GM18868 (cell line): Measurements from ENCODE around the gene PKIG.

Source experiments
- ATAC-seq: cut with Tn5 transposase; IDR thresholded peaks from one replicate; pipeline ENCODE4 v1.9.1; 2021; ENCODE audit warnings: mild to moderate bottlenecking, moderate library complexity; ENCODE audit not compliant: unreplicated experiment

The PKIG gene

DNA sequence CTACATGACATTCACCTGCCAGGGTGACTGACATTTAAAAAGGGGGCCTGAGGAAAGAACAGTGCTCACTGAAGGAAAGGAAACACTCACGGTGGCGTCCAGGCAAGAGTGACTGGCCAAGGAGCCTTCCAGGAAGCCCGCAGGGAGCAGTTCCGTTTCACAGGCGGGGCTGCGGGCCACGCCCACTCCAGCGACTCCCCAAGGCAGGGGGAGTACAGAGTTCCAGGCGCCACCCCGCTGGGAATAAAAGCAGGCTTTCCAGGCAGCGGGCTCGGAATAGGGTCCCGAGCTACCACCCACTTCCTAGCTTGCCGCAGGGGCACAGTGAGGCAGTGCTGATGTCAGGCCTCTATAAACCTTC lies 34.2 kb downstream of the PKIG start:
- no peak for ATAC-seq

DNA sequence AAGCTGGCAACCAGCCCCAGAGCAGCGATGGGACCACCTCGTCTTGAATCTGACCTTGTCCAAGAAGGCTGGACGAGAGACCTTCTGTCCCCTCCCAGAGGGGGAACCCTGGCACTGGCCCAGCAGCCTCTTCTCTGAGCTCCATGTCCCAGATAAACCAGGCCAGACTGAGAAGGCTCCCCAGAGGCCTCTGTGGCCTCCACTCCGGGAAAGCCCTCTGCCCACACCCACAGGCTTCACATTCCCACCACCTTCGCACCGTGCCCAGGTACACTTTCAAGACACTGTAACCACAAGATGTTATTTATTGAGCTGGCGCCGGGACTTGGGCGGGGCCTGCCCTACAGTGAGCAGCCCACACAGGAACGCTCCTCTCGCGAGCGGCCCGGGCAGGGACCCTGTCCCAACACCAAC lies 35.9 kb downstream of the PKIG start:
- ATAC-seq: no peak

DNA sequence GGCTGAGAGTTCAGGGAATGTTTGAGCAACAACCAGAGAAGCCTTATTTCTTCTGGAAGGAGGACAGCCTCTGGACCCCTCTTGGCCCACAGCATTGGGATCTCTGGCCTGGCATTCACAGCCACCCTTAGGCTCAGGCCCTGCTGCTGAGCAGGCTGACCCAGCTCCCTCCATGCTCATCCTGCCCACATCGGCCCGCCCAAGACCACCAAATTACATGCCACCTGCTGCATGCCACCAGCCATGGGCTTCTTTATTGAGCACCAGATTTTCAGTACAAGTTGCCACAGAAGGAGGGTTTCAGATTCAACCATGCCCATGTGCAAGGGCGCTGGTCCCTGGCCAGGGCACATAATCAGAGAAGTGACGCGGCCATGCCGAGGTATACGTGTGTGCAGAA lies 36.9 kb downstream of the PKIG start:
- ATAC-seq: no peak

DNA sequence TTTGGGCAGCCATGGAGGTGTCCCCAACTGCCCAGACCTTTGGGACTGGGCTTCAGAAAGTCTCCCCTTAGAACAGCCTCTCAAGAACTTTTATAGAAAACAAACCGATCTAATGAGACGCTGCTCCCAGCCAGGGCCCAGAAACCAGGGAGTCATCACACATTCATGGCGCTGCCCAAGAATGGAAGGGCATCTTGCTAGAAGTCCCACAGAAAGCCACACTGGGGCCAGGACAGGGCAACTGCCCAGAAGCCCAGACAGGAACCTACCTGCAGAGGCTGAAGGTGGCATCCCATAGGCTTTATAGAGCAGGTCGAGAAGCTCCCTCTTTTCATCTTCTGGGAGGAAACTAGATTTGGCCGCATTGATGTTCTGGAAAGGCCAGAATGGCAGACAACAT lies 37.7 kb downstream of the PKIG start:
- ATAC-seq: no peak

DNA sequence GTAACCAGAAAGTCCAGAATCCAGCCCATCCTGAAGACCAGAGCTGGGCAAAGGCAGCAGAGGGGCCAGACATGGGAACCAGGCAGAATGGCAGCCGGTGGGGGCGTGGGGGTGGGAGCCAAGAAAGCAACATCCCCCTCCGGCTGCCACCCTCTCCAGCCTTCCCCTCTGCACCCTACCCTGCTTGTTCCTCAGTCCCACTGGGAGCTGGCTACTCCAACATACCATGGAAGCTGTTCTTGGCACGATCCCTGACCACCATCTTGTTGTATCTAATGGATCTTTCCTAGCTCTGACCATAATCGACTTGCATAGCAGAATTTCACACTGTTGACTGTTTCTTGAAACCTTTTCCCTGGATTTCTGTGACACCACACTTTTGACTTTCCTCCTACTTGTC lies 38.9 kb downstream of the PKIG start:
- no peak for ATAC-seq

DNA sequence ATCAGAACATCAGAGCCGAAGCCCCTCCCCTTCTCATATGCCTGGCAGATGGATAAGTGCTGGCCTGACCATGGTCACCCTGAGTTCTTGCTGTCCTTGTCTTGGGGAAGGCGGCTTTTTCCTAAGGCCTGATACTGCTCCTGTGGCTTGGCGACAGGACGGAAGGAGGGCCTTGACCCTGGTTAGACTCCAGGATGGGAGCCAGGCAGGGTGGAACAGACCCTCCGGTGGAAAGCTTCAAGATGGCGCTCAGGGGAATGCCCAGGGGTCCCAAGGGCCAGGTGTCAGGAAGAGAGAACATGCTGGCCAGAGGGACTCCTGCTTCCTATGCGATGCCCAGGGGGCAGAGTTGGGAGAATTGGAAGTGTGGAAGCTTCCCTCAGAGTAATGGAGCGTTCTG lies 39.6 kb downstream of the PKIG start:
- no peak for ATAC-seq

DNA sequence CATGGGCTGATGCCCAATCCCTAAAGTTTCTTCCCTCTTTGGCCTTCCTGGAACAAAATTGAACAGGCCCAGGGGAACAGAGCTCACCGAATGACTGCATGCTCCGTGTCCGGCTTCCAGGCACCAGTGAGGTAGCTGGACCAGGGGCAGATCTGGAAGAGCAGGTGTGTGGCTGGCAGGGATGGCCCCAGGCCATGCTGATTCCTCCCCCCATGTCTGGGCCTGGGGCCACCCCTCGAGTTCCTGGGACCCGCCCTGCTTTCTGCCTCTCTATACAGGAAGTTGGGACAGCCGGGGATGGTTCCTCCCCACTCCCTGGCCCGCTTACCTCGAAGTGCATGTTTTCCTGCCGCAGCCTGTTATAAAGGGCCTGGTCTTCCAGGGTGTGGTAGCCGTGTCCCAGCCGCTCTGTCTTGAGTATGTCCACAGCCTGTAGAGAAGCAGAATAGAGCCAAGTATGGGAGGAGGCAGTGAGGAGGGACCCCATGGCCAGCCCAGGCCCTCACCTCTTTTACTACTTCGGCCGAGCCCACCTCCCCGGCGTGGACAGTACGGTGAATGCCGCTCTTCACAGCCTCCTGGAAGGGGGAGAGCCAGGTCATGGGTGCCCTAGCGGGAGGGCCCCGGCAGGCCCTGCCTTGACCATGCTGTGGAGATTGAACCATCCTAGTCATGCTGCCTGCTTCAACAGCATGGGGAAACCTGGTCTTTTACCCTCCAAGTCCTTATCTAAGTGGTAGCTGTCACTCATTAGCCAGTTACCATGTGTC lies 40.3 kb downstream of the PKIG start:
- no peak for ATAC-seq

DNA sequence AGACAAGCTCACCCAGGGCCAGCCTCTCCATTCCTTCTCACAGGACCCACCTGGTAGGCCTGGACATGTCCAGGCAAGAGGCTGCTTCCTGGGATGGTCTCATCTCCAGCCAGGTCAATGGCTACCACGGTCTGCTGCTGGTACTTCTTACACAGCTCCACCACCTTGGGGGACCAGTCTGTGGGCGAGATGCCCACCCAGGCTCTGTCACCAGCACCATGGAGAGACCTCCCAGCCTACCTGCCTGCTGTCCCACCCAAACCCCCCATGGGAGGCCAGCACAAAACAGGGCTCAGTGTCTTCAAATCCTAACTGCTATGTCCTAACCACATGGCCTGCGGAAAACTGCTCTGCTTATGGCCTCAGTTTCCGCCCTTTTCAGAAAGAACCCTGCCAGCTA lies 41.8 kb downstream of the PKIG start:
- no peak for ATAC-seq

DNA sequence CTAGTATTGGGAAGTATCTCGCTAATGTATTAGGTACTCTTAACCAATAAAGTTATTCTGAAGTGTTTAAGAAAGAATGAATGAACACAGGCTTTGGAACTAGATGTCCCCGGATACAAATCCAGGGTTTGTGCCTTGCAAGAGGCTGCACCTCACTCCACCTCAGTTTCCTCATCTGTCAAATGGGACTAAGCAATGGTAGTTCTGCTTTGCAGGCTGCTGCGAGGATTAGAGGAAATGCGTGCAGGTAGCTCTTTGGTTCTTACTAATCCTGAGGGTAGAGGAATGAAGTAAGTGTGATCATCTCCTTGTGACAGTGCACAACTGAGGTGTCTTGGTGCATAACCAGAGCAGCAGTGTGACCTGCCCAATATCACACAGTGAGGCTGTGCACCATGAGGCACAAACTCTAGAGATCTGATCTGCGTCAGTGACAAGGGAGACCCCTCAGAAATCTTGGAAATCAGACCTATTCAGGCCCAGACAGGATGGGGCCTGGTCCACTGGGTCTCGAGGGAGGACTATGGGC lies 42.4 kb downstream of the PKIG start:
- ATAC-seq: no peak

DNA sequence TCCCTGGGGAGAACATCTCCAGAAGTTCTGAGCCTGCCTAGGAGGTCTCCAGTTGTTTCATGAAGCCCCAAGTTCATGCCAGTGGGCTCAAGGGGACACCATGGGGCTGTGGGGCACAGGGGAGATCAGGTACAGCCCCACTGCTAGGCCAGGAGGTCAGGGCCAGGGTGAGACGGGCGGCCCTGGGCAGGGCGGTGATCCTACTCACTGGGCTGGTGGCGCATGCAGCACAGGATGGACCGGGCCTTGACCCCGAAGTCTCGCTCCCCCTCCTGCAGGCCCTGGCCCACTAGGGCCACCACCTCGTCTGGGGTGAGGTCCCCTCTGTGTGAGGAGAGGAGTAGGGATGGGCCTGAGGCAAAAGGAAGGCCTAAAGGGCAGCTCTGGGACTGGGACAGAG lies 43.0 kb downstream of the PKIG start:
- no peak for ATAC-seq

DNA sequence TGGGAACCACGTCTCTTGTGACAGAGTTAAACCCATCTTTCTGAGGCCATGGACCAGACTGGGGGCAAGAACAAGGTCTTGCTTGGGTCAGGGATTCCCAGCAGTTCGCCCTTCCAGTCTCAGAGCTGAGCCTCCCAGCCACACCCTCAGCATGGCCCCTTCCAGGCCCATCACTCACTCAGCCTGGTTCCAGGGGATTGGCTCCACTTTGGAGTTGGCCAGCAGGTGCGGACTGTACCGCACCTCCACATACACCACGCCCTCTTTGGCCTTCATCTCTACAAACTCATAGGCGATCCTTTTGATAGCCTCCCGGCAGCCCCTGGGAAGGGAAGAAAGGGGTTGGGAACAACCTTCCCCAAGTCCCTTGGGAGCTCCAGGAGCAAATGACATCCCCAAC lies 43.9 kb downstream of the PKIG start:
- ATAC-seq: no peak

DNA sequence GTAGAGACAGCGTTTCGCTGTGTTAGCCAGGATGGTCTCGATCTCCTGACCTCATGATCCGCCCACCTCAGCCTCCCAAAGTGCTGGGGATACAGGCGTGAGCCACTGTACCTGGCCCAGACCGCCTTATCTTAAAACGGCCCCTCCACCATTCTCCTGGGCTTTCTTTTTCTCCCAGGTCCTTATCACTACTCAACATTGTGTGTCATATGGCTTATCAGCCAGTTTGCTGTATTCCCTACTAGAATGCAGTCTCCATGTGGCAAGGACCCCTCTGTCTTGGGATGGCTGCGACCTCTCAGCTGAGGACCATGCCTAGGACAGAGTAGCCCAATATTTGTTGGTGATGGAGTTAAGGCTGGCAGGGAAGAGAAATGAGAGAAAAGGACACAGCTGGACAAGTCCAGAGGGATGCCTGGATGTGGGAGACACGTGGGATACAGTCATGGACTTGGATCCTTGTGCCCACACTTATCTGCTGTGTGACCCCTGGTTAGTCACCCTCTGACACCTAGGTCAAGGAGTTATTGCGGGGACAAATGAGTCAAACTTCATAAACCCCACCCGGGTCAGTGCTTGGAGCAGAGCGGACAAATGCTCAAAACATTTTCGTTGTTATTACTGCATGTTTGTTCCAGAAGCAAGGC lies 45.1 kb downstream of the PKIG start:
- ATAC-seq: no peak

DNA sequence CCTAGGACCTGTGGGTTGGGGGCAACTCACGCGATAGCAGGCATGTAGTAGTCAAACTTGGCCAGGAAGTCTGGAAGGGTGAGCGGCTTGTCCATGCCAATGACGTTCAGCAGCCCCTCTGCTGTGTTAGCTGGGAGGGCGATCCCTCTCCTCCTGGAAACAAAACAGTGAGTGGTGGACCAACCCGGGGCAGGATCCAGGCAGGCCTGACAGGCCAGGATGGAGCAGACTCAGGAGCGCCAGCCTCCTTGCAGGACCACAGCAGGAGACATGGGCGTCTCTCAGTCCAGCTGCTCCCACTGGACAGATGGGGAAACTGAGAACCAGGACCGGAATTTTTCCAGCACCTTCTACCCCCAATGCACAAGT lies 46.6 kb downstream of the PKIG start:
- ATAC-seq: no peak

DNA sequence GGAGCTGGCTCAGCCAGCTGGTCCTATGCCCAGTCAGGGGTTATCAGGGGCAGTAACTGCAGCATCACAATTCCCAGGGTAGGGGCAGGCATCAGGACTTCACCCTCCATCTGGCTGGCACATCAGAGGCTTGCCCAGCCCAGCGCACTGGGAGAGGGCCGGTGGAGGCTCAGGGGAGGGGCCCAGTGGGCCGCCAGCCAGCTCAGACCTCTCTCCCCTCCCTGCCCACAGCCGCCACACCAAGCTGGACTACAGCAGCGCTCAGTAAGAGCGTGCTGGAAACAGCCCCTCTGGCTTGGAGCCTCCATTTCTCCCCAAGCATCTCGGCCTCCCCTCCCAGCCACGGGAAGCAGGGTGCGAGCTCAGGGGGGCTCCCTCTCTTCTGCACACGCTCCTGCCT lies 47.2 kb downstream of the PKIG start:
- ATAC-seq: no peak

DNA sequence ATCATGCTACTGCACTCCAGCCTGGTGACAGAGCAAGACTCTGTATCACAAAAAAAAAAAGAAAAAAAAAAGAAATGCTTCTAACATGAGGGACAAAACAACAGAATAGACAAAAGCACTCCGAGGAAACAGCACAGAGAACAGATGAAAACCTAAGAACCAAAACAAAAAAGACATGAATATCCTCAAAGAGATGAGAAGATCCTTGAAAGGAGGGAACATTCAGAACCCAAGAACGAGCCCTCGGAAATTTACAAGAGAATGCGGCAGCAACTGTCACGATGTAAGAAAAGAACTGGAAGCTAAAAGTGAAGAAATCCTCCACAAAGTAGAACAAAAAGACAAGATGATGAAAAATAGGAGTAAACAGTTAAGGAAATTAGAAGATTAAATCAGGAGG lies 47.9 kb downstream of the PKIG start:
- ATAC-seq: no peak

DNA sequence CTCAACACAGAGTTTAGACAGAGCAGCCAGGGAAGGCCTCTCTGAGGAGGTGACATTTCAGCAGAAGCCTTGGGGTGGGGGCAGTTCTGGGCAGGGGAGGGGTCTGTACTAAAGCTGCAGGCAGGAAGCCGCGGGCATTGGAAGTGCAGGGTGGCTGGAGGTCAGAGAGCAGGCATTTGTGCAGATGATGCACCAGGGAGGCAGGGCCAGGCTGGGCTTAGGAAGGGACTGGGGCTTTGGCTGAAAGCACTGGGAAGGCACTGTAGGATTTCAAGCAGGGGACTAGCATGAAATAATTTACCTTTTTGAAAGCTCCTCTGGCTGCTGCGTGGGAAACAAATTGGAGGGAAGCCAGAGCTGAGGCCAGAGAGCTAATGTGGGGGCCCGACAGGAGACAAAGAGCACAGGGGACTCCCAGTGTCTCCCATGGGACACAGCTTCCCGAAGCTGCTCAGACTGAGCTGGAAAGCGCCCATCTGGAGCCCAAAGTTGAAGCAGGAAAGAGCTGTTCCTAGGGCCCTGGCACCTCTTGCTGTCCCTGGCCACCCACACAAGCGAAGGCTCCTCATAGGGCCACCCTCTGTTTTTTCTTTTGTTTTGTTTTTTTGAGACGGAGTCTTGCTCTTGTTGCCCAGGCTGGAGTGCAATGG lies 49.8 kb downstream of the PKIG start:
- no peak for ATAC-seq

DNA sequence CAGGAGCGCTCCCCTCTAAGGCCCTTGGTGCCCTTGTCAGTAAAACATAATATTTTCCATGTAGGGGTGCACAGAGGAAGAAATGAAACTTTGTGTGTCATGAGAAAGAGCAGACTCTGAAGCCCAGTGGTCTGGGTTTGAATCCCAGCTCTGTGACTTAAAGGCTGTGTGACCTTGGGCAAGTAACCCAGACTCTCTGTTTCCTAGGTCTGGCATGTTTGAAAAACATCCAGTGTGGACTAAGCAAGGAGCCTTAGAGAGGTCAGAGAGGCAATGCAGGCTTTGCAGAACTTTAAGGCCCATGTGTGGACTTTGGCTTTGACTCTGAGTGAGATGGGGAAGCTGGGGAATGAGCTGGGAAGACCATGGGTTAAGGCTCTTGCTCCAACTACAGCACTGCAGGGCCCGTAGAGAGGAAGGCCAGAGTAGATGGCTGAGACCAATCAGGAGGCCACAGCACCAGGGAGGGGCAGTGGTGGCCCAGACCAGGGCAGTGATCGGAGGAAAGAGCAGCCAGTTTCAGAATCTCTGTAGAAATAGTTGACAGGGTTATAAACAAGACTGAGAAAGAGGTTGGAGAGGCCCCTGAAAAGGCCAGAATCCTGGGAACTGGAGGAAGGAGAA lies 50.9 kb downstream of the PKIG start:
- no peak for ATAC-seq

DNA sequence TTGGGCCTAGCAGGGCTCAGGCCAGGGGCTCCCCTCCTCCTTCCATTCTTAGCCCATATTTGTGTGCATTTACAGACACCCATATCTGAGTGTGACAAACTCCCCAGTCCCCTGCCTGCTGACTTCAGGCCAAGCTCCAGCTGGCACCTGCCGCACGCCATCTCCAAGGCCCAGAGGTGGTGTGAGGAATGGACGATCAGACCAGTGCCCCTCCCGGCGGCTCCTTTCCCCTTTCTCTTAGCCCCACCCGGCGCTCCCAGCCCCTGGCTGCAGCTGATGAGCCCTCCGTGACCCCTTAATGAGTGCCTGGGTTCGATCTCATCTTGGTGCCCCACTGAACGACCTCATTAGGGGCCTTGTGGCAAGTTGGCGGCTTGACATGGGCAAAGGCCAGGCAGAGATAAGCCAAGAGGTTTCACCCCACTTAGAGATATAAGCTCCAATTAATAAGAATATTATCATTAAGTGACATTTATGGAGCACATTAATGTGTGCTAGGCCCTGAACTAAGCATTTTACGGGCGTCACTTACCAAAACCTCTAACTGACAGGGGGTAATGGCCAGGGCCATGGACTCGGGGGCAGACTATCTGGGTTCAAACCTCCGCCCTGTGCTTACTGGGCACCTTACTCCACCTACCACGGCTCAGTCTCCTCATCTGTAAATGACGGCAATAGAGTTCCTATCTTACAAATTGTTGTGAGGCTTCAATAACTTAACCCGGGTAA lies 51.7 kb downstream of the PKIG start:
- no peak for ATAC-seq

DNA sequence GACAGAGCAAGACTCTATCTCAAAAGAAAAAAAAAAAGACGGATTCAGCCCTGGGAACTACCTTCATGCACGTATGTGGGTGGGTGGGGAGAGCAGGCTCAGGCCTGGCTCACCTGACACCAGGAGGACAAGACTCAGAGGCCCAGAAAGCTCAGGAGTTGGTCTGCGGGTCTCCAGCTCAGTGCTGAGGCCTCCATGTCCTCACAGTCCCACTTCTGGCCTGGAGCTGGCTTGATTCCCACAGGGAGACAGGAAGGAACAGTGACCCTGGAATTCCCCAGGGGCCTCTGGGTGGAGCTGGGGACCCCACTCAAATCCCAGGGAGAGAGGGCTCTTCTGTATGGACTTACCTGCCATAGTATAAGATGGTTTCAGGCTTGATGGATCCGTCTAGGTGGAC lies 53.5 kb downstream of the PKIG start:
- ATAC-seq: no peak

DNA sequence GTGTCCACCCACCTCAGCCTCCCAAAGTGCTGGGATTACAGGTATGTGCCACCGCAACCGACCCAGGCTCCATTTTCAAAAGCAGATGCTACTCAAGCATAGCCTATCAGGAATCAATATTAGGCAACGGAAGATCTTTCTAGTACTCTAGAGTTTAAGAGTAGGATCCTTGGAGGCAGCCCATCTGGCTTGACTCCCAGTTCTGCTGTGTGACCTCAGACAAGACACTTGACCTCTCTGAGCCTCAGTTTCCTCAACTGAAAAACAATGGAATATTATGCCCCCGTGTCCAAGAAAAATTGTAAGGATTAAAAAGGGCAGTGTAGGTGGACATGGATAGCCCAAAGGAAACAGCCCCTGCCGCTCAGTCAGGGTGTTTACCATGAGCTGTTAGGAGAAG lies 54.7 kb downstream of the PKIG start:
- ATAC-seq: no peak
